Measurements from ENCODE around the gene RAB4A. TPM values are rescaled to one million over a fixed set of nuclear protein-coding genes. Genes with fewer than 3 reads are reported as not detected.
A peak's percentile ranks its signal among the peaks of the same experiment; 100 is the strongest.

The RAB4A gene
- total and polyA plus RNA-seq, 2 of the 13 experiments (the other 11 are each of a cell fraction or from before 2014, with no cell fraction given): 56.0 to 80.1 TPM

DNA sequence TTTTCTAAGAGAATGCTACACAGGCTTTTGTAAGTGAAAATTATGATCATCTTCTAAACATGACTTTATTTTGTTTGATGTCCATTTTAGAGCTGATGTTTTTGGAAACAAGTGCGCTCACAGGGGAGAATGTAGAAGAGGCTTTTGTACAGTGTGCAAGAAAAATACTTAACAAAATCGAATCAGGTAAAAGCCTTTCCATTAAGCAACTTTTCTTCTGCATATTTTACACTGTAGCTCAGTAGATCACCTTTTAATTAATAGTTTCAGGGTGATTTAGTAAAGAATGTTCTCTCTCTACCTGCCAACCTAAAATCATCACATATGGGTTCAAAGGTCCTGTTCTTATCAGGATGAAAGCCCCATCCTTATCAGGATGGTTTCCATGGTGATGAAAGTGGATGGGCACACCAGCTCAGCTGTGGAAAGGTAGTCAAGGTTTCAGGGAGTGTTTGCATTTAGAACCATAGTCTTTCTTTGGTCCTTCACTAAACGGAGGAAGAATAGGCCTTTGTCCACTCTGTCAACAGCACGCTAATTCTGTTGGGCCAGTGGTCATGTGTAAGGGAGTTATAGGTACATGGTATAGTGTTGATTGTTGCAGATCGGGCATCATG, 28.1 kb downstream of the RAB4A start (continued):
- TF ChIP-seq, protein P1, sequence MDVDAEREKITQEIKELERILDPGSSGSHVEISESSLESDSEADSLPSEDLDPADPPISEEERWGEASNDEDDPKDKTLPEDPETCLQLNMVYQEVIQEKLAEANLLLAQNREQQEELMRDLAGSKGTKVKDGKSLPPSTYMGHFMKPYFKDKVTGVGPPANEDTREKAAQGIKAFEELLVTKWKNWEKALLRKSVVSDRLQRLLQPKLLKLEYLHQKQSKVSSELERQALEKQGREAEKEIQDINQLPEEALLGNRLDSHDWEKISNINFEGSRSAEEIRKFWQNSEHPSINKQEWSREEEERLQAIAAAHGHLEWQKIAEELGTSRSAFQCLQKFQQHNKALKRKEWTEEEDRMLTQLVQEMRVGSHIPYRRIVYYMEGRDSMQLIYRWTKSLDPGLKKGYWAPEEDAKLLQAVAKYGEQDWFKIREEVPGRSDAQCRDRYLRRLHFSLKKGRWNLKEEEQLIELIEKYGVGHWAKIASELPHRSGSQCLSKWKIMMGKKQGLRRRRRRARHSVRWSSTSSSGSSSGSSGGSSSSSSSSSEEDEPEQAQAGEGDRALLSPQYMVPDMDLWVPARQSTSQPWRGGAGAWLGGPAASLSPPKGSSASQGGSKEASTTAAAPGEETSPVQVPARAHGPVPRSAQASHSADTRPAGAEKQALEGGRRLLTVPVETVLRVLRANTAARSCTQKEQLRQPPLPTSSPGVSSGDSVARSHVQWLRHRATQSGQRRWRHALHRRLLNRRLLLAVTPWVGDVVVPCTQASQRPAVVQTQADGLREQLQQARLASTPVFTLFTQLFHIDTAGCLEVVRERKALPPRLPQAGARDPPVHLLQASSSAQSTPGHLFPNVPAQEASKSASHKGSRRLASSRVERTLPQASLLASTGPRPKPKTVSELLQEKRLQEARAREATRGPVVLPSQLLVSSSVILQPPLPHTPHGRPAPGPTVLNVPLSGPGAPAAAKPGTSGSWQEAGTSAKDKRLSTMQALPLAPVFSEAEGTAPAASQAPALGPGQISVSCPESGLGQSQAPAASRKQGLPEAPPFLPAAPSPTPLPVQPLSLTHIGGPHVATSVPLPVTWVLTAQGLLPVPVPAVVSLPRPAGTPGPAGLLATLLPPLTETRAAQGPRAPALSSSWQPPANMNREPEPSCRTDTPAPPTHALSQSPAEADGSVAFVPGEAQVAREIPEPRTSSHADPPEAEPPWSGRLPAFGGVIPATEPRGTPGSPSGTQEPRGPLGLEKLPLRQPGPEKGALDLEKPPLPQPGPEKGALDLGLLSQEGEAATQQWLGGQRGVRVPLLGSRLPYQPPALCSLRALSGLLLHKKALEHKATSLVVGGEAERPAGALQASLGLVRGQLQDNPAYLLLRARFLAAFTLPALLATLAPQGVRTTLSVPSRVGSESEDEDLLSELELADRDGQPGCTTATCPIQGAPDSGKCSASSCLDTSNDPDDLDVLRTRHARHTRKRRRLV (CRISPR knock-in tag; IDR thresholded peaks at IDR 0.05): no peak
- TF ChIP-seq ZNF598 (CRISPR knock-in tag; IDR thresholded peaks at IDR 0.05; ENCODE audit: borderline replicate concordance): no peak
- TF ChIP-seq GABPB1 (CRISPR knock-in tag; IDR thresholded peaks at IDR 0.05): no peak
- TF ChIP-seq U2AF2 (IDR thresholded peaks at IDR 0.05; ENCODE audit: low read depth, low read length): no peak
- no peak for TF ChIP-seq SATB2 (CRISPR knock-in tag; IDR thresholded peaks at IDR 0.05)
- no peak for TF ChIP-seq HMGA1 (CRISPR knock-in tag; conservative IDR thresholded peaks at IDR 0.05)
- TF ChIP-seq SCMH1 (CRISPR knock-in tag; IDR thresholded peaks at IDR 0.05; ENCODE audit: borderline replicate concordance): no peak
- TF ChIP-seq SETDB1 (CRISPR knock-in tag; IDR thresholded peaks at IDR 0.05; ENCODE audit: borderline replicate concordance): no peak
- TF ChIP-seq, protein P2, sequence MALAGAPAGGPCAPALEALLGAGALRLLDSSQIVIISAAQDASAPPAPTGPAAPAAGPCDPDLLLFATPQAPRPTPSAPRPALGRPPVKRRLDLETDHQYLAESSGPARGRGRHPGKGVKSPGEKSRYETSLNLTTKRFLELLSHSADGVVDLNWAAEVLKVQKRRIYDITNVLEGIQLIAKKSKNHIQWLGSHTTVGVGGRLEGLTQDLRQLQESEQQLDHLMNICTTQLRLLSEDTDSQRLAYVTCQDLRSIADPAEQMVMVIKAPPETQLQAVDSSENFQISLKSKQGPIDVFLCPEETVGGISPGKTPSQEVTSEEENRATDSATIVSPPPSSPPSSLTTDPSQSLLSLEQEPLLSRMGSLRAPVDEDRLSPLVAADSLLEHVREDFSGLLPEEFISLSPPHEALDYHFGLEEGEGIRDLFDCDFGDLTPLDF (CRISPR knock-in tag; IDR thresholded peaks at IDR 0.05): no peak
- no peak for TF ChIP-seq ZBTB3 (CRISPR knock-in tag; IDR thresholded peaks at IDR 0.05; ENCODE audit: borderline replicate concordance, low read depth)
- TF ChIP-seq ZNF564 (CRISPR knock-in tag; IDR thresholded peaks at IDR 0.05): no peak
- TF ChIP-seq KAT2B (IDR thresholded peaks at IDR 0.05; ENCODE audit: borderline replicate concordance, low read depth, low read length): no peak
- TF ChIP-seq, protein P3, sequence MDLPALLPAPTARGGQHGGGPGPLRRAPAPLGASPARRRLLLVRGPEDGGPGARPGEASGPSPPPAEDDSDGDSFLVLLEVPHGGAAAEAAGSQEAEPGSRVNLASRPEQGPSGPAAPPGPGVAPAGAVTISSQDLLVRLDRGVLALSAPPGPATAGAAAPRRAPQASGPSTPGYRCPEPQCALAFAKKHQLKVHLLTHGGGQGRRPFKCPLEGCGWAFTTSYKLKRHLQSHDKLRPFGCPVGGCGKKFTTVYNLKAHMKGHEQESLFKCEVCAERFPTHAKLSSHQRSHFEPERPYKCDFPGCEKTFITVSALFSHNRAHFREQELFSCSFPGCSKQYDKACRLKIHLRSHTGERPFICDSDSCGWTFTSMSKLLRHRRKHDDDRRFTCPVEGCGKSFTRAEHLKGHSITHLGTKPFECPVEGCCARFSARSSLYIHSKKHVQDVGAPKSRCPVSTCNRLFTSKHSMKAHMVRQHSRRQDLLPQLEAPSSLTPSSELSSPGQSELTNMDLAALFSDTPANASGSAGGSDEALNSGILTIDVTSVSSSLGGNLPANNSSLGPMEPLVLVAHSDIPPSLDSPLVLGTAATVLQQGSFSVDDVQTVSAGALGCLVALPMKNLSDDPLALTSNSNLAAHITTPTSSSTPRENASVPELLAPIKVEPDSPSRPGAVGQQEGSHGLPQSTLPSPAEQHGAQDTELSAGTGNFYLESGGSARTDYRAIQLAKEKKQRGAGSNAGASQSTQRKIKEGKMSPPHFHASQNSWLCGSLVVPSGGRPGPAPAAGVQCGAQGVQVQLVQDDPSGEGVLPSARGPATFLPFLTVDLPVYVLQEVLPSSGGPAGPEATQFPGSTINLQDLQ (CRISPR knock-in tag; IDR thresholded peaks at IDR 0.05): no peak
- TF ChIP-seq ZFP41 (CRISPR knock-in tag; IDR thresholded peaks at IDR 0.05; ENCODE audit: borderline replicate concordance): no peak
- no peak for TF ChIP-seq HNRNPLL (IDR thresholded peaks at IDR 0.05; ENCODE audit: low read depth, low read length, poor library complexity, severe bottlenecking)
- no peak for TF ChIP-seq YY1 (IDR thresholded peaks at IDR 0.05; ENCODE audit: insufficient read depth, insufficient replicate concordance, low read depth, low read length)
- TF ChIP-seq, protein P4, sequence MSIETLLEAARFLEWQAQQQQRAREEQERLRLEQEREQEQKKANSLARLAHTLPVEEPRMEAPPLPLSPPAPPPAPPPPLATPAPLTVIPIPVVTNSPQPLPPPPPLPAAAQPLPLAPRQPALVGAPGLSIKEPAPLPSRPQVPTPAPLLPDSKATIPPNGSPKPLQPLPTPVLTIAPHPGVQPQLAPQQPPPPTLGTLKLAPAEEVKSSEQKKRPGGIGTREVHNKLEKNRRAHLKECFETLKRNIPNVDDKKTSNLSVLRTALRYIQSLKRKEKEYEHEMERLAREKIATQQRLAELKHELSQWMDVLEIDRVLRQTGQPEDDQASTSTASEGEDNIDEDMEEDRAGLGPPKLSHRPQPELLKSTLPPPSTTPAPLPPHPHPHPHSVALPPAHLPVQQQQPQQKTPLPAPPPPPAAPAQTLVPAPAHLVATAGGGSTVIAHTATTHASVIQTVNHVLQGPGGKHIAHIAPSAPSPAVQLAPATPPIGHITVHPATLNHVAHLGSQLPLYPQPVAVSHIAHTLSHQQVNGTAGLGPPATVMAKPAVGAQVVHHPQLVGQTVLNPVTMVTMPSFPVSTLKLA (IDR thresholded peaks at IDR 0.05): peak; percentile 27; the same call in 1 of the 2 replicates
- no peak for TF ChIP-seq ADNP (CRISPR knock-in tag; IDR thresholded peaks at IDR 0.05)
- no peak for TF ChIP-seq NFKB2 (CRISPR knock-in tag; IDR thresholded peaks at IDR 0.05; ENCODE audit: borderline replicate concordance)
- no peak for TF ChIP-seq ZNF678 (CRISPR knock-in tag; IDR thresholded peaks at IDR 0.05)

Measured in HepG2 (cell line).